GM18861 (cell line): ENCODE data around the gene AFAP1L1.
"Not testable (repeated sequence)": the region's sequence is repeated elsewhere in the genome, so short reads cannot be mapped to it uniquely, and the experiment has no call there.

Experiments
- ATAC-seq: cut with Tn5 transposase; IDR thresholded peaks from one replicate; pipeline ENCODE4 v1.9.1; 2021; ENCODE audit not compliant: unreplicated experiment

AFAP1L1 gene

DNA sequence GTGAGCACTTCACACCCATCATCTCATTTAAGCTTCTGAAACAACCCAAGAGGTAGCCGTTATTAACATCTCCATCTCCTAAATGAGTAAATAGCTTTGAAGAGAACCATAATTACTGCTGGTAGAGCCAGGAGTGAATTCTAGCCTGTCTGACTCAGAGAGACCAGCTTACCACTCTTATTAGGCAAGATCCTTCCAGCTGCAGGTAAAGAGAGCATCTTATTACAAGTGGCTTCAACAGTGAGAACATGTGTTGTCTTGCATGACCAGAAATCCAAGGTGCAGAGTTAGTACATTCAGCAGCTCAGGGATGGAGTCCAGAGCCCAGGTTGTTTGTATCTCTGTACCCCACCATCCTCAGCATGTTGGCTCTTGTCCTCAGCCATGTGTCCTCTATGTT is 10.9 kb upstream of the AFAP1L1 start:
- ATAC-seq, result no peak

- no peak for ATAC-seq
These were observed 10.4 kb upstream of the AFAP1L1 start for GRCh38 chr5:149261246-149261645.

DNA sequence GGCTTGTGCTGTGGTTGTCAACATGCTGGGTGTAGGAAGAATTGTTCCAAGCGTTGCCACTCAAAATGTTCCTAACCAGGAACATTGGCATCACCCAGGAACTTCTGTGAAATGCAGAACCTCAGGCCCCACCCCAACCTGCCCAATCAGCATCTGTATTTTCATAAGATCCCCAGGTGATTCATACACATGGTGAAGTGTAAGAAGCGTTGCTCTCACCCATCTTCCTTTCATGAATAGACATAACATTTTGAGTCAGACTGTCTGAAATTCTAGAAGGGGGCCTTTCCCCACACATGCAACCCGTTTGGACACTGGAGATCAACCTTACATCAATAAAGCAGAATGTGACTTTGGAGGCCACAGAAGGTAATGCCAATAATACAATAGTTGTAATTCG is 9.3 kb upstream of the AFAP1L1 start:
- ATAC-seq, result no peak

DNA sequence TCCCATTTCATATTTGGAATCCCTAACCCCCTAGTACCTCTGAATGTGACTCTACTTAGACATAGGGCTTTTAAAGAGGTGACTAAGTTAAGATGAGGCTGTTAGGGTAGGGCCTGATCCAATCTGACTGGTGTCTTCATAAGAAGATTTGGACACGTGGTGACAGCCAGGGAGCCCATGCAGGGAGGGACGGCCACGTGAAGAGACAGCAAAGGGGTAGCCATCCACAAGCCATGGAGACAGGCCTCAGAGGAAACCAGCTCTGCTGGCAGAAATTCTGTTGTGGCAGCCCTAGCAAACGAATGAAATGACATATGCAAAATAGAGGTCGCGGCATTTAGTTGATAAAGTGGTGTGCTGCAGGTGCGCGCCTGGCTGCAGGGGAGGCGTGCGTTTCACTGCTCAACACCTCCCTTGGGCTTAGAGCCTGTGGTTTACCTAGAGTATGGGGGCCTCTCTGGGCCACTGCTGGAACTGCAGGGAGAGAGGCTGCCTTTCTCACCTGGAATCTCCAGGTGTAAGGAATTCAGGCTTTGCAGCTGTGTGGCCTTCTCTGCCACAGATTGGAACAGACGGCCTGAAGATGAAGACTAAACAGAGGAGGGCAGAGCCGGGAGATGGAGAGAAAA is 7.1 kb upstream of the AFAP1L1 start:
- peak; percentile 88 for ATAC-seq

GRCh38 chr5:149265068-149265465 is 6.6 kb upstream of the AFAP1L1 start:
- no peak for ATAC-seq

GRCh38 chr5:149265597-149265996 is 6.1 kb upstream of the AFAP1L1 start:
- ATAC-seq, result no peak

DNA sequence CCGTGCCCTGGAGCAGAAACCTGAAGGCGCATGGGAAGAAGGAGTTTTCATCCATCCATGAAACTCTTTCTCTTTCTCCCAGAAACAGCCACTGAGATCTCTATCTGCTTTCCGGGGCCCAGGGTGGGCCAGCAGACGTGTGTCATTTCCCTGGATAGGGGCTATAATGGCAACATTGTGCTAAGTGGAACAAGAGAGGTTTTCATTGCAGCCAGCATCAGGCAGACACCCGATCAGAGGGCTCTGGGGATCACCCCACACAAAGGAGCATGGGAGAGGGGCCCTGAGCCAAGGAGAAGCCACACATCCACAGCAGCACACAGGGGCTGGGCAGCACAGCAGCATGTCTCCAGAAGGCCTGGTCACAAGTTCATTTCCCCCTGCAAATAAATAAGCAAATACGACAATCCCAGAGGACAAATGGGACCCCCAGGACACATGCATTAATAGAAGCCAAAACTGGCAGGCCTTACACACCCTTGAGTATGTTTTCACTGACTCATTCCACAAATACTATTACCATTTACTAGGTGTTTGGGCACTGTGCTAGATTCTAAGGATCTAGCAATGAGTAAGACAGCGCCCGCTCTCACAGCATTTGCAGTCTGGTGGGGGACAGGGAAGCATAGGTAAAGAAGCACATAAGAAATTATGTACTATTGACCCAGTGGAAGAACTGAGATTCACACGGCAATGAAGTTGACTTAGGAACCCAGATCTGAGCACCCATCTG is 4.3 kb upstream of the AFAP1L1 start:
- ATAC-seq, result no peak

GRCh38 chr5:149268928-149269557 is 2.6 kb upstream of the AFAP1L1 start:
- peak; percentile 41 for ATAC-seq

DNA sequence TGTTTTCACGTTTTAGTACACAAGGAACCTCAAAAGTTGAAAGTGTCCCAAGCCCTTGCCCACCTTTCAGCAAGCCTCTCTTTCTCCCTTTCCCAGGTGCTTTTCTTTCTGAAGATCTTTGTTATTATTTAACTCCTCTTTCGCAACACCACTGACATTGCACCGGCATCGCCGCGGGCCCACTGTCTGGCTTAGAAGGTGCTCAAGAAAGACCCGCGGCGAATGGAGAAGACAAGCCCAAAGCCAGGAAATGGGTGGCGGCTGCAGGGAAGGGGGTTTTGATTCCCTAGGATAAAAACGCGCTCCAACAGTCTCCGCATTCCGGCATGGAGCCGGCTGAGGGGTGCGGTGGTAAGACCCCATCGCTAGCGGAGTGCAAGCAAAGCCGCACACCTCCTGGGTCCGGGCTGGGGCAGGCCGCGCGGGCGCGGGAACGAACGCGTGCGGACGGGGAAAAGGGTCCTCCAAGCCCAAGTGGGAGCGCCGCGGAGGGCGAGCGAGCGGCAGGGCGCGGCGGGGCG is 404 bp upstream of the AFAP1L1 start:
- no peak for ATAC-seq

GRCh38 chr5:149272781-149273180 is 1.1 kb downstream of the AFAP1L1 start:
- ATAC-seq, result not testable (repeated sequence)

- no peak for ATAC-seq
These were observed 1.6 kb downstream of the AFAP1L1 start for GRCh38 chr5:149273237-149273636.

DNA sequence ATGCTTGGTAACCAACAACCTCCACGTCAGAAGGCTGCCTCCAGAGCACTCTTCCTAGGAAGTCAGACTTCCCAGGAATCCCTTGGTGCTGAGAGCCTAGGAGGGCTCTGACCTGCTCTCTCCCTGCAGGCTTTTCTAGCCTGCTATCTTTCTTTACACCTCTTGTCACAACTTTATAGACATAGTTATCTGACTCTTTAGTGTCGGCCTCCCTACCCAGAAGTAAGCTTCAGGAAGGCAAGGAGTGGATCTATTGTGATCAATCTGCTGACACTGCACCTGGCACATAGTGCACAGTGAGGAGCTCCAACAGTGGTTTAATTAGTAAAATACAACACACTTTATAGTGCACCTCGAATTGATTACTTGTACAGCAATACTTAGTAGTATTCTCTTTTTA is 2.3 kb downstream of the AFAP1L1 start:
- no peak for ATAC-seq

DNA sequence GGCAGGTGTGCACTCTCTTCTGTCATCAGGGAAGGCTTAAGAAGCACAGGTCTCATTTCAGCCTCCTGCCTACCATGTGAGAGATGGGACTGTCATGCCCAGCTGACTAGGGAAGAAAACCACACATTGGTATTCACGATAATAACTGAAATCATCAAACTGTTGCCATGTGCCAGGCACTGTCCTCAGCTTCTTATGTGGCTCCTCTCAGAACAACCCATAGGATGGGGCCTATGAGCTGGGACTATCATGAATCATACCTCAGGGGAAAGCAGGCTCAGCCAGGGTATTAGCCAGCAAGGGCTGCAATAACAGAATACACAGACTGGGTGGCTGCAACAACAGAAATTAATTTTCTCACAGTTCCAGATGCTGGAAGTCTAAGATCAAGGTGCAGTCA is 3.3 kb downstream of the AFAP1L1 start:
- no peak for ATAC-seq

DNA sequence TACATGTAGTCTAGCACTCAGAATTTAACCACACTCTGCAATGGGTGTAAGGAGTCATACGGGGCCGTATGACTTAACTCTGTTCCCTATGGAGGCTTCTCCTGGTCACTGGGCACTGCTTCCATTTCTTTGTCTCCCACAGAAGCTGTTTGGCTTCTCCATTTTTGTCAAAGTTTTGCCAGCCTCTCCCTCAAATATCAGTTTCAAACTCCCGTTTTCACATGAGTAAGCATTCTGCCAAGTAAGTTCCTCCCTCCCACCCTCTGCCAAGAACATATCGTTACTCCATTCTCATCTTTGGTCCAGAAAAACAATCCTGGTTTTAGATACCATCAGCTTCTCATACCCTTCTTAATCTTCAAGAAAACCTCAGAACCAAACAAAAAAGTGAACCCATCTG is 6.1 kb downstream of the AFAP1L1 start:
- ATAC-seq, result no peak

DNA sequence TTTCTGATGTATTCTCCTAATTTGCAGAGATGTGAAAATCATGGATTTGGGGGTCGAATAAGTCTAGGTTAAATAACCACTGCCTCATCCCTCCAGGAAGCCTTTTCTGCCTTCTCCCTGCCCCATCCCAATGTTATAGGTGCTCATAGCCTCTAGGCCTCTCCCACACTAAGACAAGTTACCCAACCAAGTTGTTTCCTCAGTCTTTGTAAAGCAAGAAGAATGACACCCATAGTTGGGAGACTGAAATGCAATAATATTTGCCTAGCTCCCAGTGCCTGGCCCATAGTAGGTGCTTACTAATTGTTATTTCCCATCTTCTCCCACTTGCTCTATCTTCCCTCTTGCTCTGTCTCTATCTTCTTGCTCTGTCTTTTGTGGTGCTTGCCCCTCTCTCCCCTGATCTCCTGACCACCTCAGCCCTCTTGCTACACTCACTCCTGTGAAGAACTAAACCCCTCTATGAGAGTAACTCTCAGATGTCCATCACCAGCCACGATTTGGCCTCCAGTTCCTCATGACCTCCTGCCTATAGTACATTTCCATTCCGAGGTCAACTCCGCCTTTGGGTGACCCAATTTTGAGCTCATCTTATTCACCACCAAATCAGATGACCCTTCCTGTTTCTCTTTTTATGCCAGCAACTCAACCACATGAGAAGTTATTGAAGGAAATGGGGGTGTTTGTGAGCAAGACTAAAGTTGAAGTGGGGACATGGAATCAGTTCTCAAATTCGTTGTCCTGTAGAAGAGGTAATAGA is 7.0 kb downstream of the AFAP1L1 start:
- ATAC-seq, result no peak

GRCh38 chr5:149279661-149280060 is 8.0 kb downstream of the AFAP1L1 start:
- no peak for ATAC-seq

DNA sequence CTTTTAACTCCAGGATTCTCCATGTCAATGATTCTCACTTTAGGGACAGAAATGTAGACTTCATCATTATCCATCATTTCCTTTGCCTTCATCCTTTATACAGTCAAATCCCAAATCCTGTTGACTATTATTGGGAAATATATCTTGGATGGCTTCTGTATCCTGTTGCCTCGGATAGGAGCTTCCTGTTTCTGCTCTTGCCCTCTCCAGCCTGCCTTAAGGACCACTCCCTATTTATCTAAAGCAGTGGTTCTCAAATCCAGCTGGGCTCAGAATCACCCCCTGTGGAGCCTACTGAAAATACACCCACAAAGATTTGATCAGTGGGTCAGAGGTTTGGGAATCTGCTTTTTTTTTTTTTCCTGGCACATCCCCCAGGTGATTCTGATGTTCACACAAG is 8.5 kb downstream of the AFAP1L1 start:
- no peak for ATAC-seq

DNA sequence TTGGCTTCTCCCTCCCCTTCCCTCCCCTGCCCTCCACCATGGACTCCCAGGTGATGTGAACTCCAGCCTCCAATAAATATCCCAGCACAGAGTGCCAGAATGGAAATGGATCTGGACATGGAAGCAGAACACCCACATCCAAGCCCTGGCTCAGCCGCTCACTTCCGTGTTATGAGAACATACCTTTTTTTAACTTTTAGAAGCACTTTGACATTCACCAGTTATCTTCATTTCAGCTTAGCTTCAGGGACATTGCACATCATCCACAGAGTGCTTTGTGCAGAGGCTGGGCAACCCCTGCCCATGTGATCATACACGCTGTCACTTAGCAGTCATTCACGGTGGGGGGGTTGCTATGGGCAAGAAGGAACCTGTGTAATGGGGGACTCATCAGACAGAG is 9.1 kb downstream of the AFAP1L1 start:
- no peak for ATAC-seq

DNA sequence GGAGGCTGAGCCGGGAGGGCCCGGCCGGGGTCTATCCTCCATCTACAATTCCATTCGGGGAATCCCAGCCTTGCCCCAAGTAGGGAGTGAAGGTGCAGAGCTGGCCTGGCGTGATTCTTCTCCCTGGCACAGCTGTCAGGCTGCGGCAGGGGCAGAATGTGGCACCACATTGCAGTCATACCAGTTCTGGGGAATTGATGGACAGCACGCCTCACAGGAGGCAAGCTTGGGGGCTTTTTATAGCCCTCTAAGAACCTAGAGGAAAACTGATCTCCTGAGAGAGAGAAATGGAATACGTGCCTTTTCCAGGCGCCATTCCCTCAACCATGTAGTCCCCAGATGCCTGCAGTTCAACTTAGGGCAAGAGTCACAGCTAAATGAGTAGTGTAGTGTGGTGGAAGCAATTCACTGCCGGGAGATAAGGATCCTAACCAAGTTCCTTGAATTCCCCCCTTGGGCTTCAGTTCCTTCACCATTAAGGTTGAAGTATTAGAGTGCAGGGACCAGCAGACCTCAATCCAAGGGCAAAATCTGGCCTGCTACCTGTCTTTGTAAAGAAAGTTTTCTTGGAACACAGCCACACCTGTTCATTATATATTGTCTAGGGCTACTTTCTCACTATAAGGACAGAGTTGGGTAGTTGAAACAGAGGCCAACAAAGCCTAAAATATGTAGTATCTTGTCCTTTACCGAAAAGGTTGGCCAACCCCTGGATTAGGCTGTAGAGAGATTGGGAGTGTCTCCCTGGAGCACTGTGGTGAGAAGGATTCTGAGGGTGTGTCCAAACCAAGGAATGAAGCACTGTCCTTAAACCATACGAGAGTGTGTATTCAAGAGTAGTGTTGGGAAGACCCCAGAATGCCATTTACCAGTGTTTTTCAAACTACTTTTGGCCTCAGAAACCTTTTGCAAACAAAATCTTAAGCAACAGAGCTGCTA is 10.6 kb downstream of the AFAP1L1 start:
- no peak for ATAC-seq

DNA sequence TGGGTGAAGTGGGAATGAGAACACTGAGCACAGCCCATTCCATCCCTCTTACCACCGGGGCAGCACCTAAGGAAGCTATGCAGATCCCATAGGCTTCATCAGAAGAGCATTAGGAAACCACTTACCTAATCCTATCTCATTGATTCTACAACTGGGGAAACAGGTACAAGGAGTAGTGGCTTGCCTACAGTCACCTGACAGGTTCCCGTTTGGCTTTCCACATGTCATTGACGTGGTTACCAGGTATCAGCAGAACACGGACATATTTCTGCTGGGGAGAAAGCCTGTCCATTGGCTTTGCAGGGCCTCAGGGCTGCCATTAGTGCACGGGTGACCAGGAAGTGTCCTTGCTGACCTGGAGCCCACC is 11.3 kb downstream of the AFAP1L1 start:
- no peak for ATAC-seq
